Epithelial cell of prostate (primary cell): ENCODE data around the gene ADARB2.
"Not testable (repeated sequence)": the region's sequence is repeated elsewhere in the genome, so short reads cannot be mapped to it uniquely, and the experiment has no call there.

Experiments
- DNase-seq: peaks from one replicate; pipeline ENCODE4 v3.0.0-alpha.2; 2011; ENCODE audit warnings: low read depth, low spot score
- H3K27ac ChIP-seq: fragments of 450-650 bp; 2 replicates; pipeline ENCODE4 v1.5.1; 2017; ENCODE audit warnings: mild to moderate bottlenecking

Gene ADARB2

DNA sequence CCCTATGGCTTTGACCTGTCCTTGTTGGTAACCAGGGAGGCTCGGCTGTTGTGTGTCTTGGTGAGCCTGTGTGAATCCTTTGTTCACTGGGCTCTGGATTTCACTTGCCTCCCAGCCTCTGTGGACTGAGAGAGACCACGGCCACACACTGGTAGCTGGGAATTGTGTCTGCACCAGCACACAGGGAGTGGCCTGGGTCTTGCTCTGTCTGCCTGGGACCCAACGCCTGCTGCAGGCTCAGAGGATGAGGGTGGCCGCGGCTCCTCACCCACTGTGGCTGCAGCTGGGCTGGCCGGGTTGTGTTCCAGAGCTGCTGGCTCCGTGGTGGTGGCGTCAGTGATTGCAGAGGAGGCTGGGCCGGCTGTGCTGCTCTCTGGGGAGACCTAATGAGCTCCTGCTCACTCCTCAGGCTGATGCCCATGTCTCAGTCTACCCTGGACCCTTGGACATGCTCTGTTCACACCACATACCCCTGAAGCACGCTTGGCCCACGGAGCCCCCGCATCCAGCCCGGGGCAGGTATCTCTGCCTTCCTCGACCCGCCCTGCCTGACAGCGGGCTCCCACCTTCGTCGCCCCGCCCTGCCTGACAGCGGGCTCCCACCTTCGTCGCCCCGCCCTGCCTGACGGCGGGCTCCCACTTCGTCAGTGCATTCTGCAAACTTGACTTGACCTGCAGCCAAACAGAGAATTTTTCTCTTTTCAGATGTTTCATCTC, 328.5 kb downstream of the ADARB2 start:
- H3K27ac ChIP-seq = no peak overlapping the region
- no peak for DNase-seq

GRCh38 chr10:1406967-1407945, 330.1 kb downstream of the ADARB2 start:
- H3K27ac ChIP-seq = no peak overlapping the region

DNA sequence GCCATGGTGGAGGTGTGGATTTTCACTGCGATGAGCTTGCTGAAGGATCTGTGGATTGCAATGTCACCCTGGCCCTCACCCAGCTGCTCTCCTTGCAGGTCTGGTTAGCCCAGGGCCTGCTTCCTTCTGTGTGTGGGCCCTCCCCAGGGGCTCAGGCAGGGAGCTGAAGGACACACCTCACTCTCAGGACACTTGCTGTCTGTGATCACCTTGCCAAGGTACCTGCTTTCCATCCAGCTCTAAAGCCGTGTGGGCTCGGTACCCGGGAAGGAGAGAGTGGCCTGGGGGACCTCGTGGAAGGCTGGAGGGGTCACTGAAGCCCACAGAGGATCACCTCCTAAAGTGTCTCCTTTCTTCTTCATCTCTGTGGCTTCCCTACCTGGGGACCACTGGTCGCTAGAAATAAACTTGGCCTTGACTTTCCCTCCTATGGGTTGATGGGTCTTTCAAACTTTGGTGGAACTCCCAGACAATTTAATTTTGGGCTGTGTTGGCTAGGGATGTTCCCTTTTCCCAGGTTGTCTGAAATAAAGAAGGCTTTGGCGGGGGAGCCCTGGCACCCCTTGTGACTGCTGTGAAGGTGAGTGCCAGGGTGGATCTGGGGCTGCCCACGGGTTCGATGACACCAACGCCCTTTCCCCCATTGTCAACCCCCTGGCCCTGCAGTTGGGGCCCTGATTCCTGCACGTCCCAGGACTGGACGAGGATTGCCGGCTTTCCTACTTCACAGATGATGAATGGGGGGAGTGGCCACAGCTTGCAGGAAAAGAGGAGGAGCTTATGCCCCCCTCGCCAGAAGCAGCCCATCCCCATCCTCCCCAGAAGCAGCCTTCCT, 331.0 kb downstream of the ADARB2 start:
- no peak for DNase-seq
- H3K27ac ChIP-seq = no peak overlapping the region

More at GRCh38 chr10:1406967-1407945, 330.1 kb downstream of the ADARB2 start:
- no peak for DNase-seq

DNA sequence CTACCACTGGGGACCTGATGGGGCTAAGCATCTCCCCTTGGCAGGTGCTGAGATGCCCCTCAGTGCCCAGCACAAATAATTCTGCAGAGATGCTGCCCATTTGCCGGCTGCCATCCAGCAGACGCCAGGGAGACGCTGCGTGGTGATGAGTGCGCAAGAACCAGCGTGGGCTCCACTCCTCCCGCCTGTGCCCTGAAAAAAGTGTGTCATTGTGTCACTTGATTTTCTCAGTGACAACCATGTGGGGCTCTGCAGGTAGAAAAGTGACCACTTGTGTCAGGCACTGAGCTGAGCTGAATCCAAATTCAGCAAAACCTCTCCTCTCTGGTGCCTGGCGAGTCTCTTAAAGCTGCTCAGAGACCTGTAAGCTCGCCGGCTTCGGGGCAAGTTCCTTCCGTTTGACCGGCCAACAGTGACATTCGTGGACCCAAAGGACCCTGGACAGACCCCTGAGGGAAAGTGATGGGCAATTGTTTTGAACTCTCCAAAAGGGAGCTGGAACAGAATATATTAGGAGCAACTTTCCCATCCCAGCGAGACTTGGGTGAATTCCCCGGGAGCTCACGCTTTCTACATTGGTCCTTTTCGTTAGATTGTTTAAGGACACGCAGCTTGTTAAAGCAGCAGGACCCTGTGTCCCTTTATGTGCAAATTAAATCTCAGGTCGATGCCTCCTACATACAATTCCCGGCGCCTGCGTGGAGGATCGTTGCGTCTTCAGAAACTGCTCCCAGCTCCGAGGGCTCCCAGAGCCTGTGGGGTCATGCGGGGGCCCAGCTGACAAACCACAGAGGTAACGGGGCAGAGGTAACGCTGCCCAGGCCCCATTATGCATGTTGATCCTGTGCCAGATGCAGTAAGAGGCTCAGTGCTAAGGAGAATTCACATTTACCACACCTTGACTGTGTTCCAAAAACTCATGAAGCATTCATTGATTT, 332.7 kb downstream of the ADARB2 start:
- no peak overlapping the region for H3K27ac ChIP-seq
- no peak for DNase-seq

DNA sequence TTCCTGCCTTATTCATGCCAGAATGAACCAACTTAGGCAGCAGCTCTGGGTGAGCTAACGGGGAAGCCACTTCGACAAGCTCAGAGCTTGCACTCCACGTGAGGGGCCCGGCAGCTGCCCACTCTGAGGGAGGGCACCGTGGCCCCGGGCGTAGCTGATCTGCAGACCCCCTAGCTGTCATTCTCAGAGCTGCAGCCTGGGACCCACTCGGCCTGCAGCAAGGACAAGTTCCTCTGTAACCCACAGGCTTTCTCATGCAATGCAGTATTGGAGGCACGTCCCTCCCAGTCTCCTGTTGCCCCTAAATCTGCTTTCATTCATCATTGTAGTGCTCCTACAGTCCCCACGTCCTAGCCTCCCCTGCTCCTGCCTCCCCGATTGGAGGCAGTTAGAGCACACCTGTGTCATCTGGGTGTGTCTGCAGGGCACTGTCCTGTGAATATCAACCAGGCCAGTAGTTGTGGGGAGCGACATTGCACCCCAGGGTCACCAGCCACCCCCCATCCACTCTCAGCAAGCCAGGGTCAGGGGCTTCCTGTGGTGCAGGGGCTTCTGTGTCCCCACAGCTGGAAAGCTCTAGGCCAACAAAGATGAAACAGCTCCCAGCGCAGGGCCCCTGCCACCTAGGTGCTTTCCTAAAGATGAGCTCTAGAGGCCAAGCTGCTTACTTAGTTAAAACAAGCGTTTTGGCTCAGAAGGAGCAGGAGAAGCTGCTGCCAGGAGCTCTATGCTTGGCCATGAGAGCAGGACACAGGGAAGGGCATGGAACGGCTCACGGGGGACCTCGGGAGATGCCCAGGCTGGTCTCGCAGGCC, 333.6 kb downstream of the ADARB2 start:
- H3K27ac ChIP-seq = no peak overlapping the region
- no peak for DNase-seq

- DNase-seq = no peak
- H3K27ac ChIP-seq = no peak overlapping the region
Measured at GRCh38 chr10:1402816-1403507, 334.4 kb downstream of the ADARB2 start.

DNA sequence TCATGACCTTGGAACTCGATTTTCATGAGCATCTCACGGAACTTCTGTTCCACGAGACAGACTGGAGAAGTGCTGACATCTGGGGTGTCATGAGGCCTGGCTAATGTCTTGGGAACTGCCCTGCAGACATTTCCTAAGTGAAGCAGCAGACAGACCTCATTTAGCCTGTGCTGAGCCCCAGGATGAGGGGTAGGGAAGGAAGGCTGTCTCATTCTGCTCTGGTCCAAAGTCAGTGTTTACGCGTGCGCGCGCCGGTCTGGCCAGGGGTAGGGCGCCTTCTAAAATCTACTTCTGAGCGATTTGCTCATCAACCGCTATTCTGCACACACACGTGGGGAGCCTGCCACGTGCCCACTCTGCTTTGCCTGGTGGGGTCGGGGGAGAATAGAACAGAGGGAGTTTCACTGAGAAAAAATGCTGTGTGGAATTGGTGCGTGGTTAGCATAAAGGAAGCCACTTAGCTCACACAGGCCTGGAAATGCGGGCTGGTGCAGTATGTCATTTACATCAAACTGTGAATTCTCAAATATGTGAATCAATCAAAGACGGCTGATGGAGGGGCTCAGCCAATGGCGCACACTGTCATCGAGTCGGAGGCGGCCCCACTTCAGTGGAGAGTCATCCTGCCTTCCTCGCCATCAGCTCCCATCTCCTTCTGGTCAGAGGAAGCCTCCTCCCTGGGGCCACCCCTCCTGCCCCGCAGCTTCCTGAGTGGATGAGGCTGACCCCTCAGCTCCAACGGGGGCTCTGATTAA, 335.1 kb downstream of the ADARB2 start:
- no peak overlapping the region for H3K27ac ChIP-seq
- DNase-seq = no peak

DNA sequence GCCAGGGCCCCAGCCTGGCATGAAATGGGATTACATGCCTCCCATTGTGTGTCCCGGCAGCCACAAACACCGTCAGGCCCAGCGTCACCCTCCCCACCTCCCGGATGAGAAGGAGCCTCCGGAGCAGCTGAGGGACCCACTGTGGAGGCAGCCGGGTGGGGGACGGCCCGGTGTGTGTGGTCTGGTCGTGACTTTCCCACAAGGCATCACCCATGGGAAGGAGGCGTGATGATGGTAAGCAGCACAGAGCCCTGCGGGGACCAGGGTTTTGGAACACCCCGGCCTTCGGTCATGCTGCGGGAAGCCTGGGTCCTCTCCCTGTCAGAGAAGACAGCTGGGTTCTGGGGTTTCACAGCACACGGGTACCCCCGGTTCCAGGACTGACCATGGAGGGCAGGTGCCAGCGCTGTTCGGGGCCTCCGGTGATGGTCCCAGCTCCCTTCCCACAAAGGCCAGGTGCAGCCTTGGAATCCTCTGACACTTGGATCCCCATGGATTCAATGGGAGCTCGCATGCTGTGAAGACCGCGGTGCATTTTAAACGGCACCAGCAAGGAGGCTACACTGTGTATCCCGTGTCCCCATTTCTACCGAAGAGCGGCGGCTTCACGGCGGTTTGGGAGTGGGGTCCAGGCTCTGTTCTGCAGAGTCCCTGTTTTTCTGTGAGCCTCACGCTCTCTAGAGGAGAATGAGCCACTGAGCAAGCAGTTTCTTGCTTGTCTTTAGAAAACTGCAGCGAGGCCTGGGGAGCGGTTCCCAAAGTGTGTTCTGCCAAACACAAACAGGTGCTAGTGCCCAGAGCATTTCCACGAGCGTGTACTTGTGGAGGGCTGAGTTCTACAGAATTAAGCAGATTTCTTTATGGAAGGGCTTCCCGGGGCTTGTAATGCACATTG, 336.0 kb downstream of the ADARB2 start:
- no peak for DNase-seq
- H3K27ac ChIP-seq = no peak overlapping the region

DNA sequence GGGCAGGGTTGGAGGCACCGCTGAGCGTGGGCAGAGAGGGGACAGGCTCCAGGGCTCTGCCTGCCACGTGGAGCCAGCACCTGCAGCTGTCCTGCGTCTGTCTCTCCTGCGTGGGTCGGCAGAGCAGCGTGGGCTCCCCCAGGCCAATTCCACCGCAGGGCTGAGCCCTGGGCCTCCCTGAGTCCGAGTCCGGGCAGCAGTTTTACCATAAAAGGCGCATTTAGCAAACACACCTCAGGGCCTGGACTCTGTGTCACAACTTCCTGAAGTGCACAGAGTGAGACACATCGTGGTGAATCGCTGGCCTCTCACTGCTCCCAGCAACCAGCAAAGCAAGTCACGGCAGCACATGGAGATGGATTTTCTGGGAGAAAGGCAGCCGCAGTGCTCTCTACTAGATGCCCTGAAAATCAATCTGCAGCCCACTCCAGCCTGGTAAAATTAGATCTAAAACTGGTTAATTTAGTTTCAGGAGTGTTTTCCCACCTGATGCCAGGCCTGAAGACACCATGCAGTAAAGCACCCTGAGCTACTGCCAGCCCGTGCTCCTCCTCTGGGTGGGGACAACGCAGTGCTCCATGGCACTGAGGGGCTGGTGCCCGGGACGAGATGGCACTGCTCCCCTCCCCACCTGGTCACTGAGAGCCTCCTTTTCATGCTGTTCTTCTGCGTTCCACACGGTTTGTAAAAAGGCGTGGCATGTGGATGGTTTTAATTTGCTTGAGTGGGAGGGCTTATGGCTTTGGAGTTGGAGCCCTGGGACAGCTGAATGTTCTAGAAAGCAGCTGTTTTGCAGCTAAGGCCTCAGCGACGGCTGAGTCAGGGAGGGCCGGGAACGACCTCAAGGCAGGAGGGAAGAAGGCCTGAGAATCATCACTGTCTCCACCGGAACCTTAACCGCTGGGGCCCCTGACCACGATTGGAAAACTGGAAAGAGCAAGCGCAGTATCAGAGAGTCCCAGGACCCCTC, 336.9 kb downstream of the ADARB2 start:
- DNase-seq = no peak
- H3K27ac ChIP-seq = no peak overlapping the region

DNA sequence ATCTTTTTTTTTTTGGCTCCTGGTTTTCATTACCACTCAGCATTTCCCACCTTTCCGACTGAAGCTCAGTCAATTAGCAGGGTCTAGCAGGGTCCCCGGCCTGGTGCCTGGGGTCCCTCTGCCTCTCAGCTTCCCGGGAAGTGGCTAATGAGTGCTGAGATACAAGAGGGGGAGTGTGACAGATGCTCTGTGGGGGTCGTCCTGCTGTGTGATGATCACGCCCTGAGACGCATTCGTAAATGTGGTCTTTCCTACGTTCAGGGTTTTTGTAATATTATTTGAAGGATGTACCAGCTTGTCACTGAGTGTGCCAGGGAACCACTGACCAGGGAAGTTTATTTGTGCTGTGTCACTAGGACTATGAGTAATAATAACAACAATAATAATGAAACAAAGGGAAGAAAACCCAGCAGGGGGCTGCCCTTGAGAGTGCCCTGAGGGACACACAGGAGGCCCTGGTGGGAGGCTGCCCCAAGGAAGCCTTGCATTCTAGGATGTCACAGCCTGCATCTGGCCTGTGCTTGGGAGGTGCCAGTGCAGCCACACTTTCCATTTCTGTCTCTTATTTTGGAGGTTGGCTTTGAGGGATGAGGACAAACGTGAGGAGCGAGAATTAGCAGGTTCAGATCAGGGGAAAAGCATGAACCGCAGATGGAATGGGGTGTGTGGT, 337.8 kb downstream of the ADARB2 start:
- no peak for DNase-seq

DNA sequence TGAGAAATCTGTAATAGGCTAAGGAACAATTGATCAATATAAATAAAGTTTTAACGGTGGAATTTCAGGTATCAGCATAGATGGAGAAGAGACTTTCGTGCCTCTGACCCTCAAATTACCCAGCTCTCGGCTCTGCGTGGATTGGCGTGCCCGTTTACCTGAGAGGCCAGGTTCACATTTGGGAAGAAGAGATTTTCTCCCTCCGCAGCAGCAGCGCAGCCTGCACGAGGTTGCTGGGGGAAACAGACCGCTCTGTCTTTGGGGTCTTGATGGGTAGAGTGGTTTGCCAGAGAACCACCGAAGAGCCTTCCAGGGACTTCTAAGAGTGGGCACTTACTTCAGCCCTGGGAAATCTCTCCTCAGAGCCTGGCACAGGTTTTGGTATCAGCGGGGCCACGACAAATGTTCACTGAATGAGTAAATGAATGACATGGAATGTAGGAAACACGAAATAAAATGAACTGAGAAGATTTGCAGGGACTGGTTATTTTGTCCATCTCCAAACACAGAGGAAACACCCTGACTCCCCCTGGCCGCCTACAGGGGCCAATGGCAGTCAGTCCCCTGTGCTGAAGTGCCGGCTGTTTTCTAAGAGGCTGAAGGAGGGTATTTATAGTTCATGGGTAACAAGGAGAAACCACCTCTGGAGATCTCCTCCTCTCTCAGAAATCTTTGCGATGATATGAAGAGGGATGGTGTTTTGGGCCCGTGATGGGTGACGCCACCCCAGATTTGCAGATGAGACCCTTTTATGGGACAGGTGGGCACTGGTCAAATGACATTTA, 338.5 kb downstream of the ADARB2 start:
- no peak for DNase-seq
- no peak overlapping the region for H3K27ac ChIP-seq

More for the DNA sequence above, 337.8 kb downstream of the ADARB2 start:
- no peak overlapping the region for H3K27ac ChIP-seq

DNA sequence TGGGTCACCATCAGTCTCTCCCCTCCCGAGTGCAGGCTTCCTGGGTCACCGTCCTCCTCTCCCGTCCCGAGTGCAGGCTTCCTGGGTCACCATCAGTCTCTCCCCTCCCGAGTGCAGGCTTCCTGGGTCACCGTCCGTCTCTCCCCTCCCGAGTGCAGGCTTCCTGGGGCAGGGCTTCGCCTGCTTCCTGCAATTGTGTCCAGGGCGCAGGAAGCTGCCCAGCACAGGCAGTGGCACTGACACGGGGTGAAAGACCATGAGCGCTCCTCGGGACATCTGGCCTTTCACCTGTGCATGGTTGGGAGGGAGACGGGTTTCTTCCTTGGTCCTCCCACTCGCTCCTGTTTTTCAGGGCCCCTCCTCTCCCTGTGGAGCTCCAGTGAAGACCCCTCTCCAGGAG, 339.2 kb downstream of the ADARB2 start:
- not testable (repeated sequence) for DNase-seq, H3K27ac ChIP-seq

DNA sequence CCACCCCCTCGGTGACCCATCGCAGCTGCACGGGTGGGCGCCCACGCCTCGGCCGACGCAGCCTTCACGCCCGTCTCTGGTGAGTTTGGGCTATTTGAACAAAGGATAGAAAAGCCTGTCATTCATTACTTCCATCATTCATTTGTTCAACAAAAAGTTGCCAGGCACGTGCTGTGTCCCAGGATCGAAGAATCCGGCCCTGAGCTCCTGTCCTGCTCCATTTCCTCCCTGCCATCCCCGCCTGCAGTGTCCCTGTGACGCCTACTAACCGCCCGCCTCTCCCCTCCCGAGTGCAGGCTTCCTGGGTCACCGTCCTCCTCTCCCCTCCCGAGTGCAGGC, 341.1 kb downstream of the ADARB2 start:
- DNase-seq = no peak

More for the DNA sequence above, 341.1 kb downstream of the ADARB2 start:
- no peak overlapping the region for H3K27ac ChIP-seq
